ENCODE measurements around the gene ZFYVE1. TPM values are rescaled to one million over a fixed set of nuclear protein-coding genes. Genes with fewer than 3 reads are reported as not detected.
"Not testable (repeated sequence)": the region's sequence is repeated elsewhere in the genome, so short reads cannot be mapped to it uniquely, and the experiment has no call there.

ZFYVE1 gene
- total and polyA plus RNA-seq, 2 of the 13 experiments (the other 11 are each of a cell fraction or from before 2014, with no cell fraction given) = 2.6 to 5.3 TPM

GRCh38 chr14:72961579-72962335, 65.1 kb downstream of the ZFYVE1 start:
- no peaks in the 10 kb centered on the region for H4K20me1 ChIP-seq (ENCODE audit: insufficient read depth, low read length)
- H3K9me3 ChIP-seq (ENCODE audit: low read length) = no peaks in the 10 kb centered on the region
- POLR2A ChIA-PET = no interaction called here
- WGBS (ENCODE audit: low lambda C conversion rate) = 83% methylated on average over 10 of the region's 10 CpGs
- intact Hi-C loops (cut with micrococcal nuclease; ENCODE audit: unreplicated experiment) (no loop called here), in situ Hi-C loops (cut with HindIII; ENCODE audit: extremely low pct_ligation_motif_present, low pct_unique_long_range_greater_than_20kb) (no loop called here)
- H3K4me2 ChIP-seq (ENCODE audit: low read depth, low read length) = no peak overlapping the region
- peaks cover 7% of the 10 kb centered on the region; the same call in 1 of the 2 replicates for H3K4me1 ChIP-seq (ENCODE audit: insufficient read depth, low read length)
- H3K36me3 ChIP-seq (replicated peaks in 1 of 2; ENCODE audit: control insufficient read depth in 1 of 2, insufficient read depth in 2 of 2, low read length in 2 of 2) = peaks cover 6 to 29% of the 10 kb centered on the region in 2 experiments
- H3K27ac ChIP-seq (ENCODE audit: extremely low read length, insufficient read depth, low read length) = no peak overlapping the region
- DNase-seq (ENCODE audit: low spot score) (no peak), FAIRE-seq (no peak), ATAC-seq (no peak; the same call in 2 of the 3 replicates)
- TF ChIP-seq TFAP4 (IDR thresholded peaks at IDR 0.05; ENCODE audit: borderline replicate concordance, low read depth) = no peak
- TF ChIP-seq MEIS1 (CRISPR knock-in tag; IDR thresholded peaks at IDR 0.05; ENCODE audit: borderline replicate concordance) = no peak
- no peak for TF ChIP-seq MBD4 (IDR thresholded peaks at IDR 0.05; ENCODE audit: borderline replicate concordance, low read length)
- no peak for TF ChIP-seq NKX3-1 (CRISPR knock-in tag; IDR thresholded peaks at IDR 0.05)
- no peak for TF ChIP-seq ZNF782 (CRISPR knock-in tag; IDR thresholded peaks at IDR 0.05; ENCODE audit: borderline replicate concordance)
- TF ChIP-seq ZBTB8A (CRISPR knock-in tag; IDR thresholded peaks at IDR 0.05; ENCODE audit: borderline replicate concordance, low read depth) = no peak
- TF ChIP-seq ZNF768 (CRISPR knock-in tag; IDR thresholded peaks at IDR 0.05) = no peak
- TF ChIP-seq, protein P1, sequence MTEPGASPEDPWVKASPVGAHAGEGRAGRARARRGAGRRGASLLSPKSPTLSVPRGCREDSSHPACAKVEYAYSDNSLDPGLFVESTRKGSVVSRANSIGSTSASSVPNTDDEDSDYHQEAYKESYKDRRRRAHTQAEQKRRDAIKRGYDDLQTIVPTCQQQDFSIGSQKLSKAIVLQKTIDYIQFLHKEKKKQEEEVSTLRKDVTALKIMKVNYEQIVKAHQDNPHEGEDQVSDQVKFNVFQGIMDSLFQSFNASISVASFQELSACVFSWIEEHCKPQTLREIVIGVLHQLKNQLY (CRISPR knock-in tag; IDR thresholded peaks at IDR 0.05) = no peak
- TF ChIP-seq, protein P2, sequence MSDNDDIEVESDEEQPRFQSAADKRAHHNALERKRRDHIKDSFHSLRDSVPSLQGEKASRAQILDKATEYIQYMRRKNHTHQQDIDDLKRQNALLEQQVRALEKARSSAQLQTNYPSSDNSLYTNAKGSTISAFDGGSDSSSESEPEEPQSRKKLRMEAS (IDR thresholded peaks at IDR 0.05) = no peak
- no peak for TF ChIP-seq NFIC (IDR thresholded peaks at IDR 0.05; ENCODE audit: low read length)
- TF ChIP-seq KDM6A (CRISPR knock-in tag; IDR thresholded peaks at IDR 0.05; ENCODE audit: low read depth) = no peak
- no peak for TF ChIP-seq SUZ12 (IDR thresholded peaks at IDR 0.05; ENCODE audit: low read depth, low read length)
- no peak overlapping the region for H3K4me3 ChIP-seq (replicated peaks in 1 of 3; ENCODE audit: insufficient read depth in 1 of 3, low read depth in 2 of 3, low read length in 3 of 3)
- no peaks in the 10 kb centered on the region for H3K27me3 ChIP-seq (ENCODE audit: control insufficient read depth in 1 of 2, insufficient read depth in 2 of 2, low read length in 2 of 2)
- no peak overlapping the region for H2AFZ ChIP-seq (ENCODE audit: low read length)
- no peaks in the 10 kb centered on the region for H3K79me2 ChIP-seq (ENCODE audit: insufficient read depth, low read length)
- H3K9ac ChIP-seq (ENCODE audit: insufficient read depth, low read depth, low read length) = no peak overlapping the region
- CTCF ChIA-PET (ENCODE audit: low intra/inter-chr PET ratio, low total read pairs) = no interaction called here
- BruUV-seq (replicated peaks) = no TSS peak

DNA sequence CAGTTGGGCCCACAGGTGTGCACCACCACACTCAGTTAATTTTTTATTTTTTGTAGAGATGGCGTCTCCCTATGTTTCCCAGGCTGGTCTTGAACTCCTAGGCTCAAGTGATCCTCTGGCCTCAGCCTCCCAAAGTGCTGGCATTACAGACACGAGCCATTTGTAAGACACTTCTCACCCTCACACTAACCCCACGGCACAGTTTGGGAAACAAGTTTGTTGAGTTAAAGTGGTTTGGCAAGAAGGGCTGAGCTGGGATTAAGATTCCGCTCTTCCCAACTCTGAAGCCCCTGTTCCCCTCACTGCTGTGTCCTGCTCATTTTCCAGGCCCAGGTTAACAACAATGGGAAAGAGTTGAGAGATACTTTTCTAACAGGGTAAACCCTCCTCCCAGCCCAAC, 65.9 kb downstream of the ZFYVE1 start:
- H2AFZ ChIP-seq (ENCODE audit: low read length); CTCF ChIA-PET (ENCODE audit: low intra/inter-chr PET ratio, low total read pairs); H3K4me3 ChIP-seq (replicated peaks in 1 of 3; ENCODE audit: insufficient read depth in 1 of 3, low read depth in 2 of 3, low read length in 3 of 3); H3K4me1 ChIP-seq (ENCODE audit: insufficient read depth, low read length); intact Hi-C loops (cut with micrococcal nuclease; ENCODE audit: unreplicated experiment); H3K27me3 ChIP-seq (ENCODE audit: control insufficient read depth in 1 of 2, insufficient read depth in 2 of 2, low read length in 2 of 2); H3K9me3 ChIP-seq (ENCODE audit: low read length); H3K27ac ChIP-seq (ENCODE audit: extremely low read length, insufficient read depth, low read length); H3K4me2 ChIP-seq (ENCODE audit: low read depth, low read length); DNase-seq (ENCODE audit: low spot score); FAIRE-seq; POLR2A ChIA-PET; in situ Hi-C loops (cut with HindIII; ENCODE audit: extremely low pct_ligation_motif_present, low pct_unique_long_range_greater_than_20kb); BruUV-seq (replicated peaks); ATAC-seq; H3K9ac ChIP-seq (ENCODE audit: insufficient read depth, low read depth, low read length); H3K79me2 ChIP-seq (ENCODE audit: insufficient read depth, low read length); H4K20me1 ChIP-seq (ENCODE audit: insufficient read depth, low read length): not testable (repeated sequence)
- 98% methylated on average over 4 of the region's 4 CpGs for WGBS (ENCODE audit: low lambda C conversion rate)
- peaks cover 6 to 36% of the 10 kb centered on the region in 2 experiments for H3K36me3 ChIP-seq (replicated peaks in 1 of 2; ENCODE audit: control insufficient read depth in 1 of 2, insufficient read depth in 2 of 2, low read length in 2 of 2)

All from HepG2 (cell line).